GM12878 (cell line): ENCODE results near the gene GIGYF1. TPM values are rescaled to one million over a fixed set of nuclear protein-coding genes. Genes with fewer than 3 reads are reported as not detected.
A peak's percentile ranks its signal among the peaks of the same experiment; 100 is the strongest.

Experiments used
- CHD4 ChIP-seq: fragments of 200-600 bp; sonication (generic); IDR thresholded peaks from 2 replicates; pipeline ENCODE4 v1.6.1; 2016; ENCODE audit warnings: mild to moderate bottlenecking
- CREM ChIP-seq: IDR thresholded peaks from 2 replicates; pipeline ENCODE4 v1.6.1; 2014; ENCODE audit warnings: antibody characterized with exemption, low read depth
- FOXM1 ChIP-seq: IDR thresholded peaks from 2 replicates; pipeline ENCODE4 v1.6.1; 2012; ENCODE audit warnings: low read depth, mild to moderate bottlenecking, inconsistent platforms, low read length, moderate library complexity
- GABPA ChIP-seq: IDR thresholded peaks from 2 replicates; pipeline ENCODE4 v1.6.1; 2014; ENCODE audit warnings: antibody characterized with exemption, low read depth, mild to moderate bottlenecking, inconsistent platforms
- HDAC6 ChIP-seq: fragments of 200-600 bp; sonication (generic); IDR thresholded peaks from one replicate; pipeline ENCODE4 v1.8.0; 2017; ENCODE audit warnings: antibody characterized with exemption; ENCODE audit not compliant: unreplicated experiment
- HDGF ChIP-seq: fragments of 450-650 bp; IDR thresholded peaks from 2 replicates; pipeline ENCODE4 v1.6.1; 2016; ENCODE audit warnings: antibody characterized with exemption
- IKZF1 ChIP-seq: fragments of 450-650 bp; conservative IDR thresholded peaks from 2 replicates; pipeline ENCODE4 v1.6.1; 2017; ENCODE audit warnings: antibody characterized with exemption, mild to moderate bottlenecking
- IKZF2 ChIP-seq, 2 experiments: fragments of 450-650 bp; IDR thresholded peaks; 2 replicates each; pipeline ENCODE4 v1.6.1; 2017; ENCODE audit warnings: mild to moderate bottlenecking in 2 of 2, moderate library complexity in 2 of 2
- KLF5 ChIP-seq: fragments of 450-650 bp; IDR thresholded peaks from 2 replicates; pipeline ENCODE4 v1.6.1; 2014; ENCODE audit warnings: mild to moderate bottlenecking; ENCODE audit not compliant: partially characterized antibody
- NRF1 ChIP-seq: conservative IDR thresholded peaks from 2 replicates; pipeline ENCODE4 v1.6.1; 2011; ENCODE audit warnings: mild to moderate bottlenecking, low read depth, low read length, improper control_type of control experiment
- RAD21 ChIP-seq: IDR thresholded peaks from 2 replicates; pipeline ENCODE4 v1.6.1; 2011; ENCODE audit warnings: mild to moderate bottlenecking, low read depth, low read length, moderate library complexity; ENCODE audit not compliant: insufficient read depth
- RELA ChIP-seq: fragments of 450-650 bp; IDR thresholded peaks from 2 replicates; pipeline ENCODE4 v1.8.0; 2014; ENCODE audit warnings: borderline replicate concordance; ENCODE audit not compliant: partially characterized antibody
- SMAD5 ChIP-seq: IDR thresholded peaks from 2 replicates; pipeline ENCODE4 v1.6.1; 2016; ENCODE audit warnings: antibody characterized with exemption, low read depth
- SMC3 ChIP-seq: IDR thresholded peaks from 2 replicates; pipeline ENCODE4 v1.6.1; 2011; ENCODE audit warnings: low read length, improper control_type of control experiment, borderline replicate concordance
- SREBF1 ChIP-seq: IDR thresholded peaks from 2 replicates; pipeline ENCODE4 v1.6.1; 2012; ENCODE audit warnings: mild to moderate bottlenecking, low read length
- STAT1 ChIP-seq: fragments of 450-650 bp; conservative IDR thresholded peaks from 2 replicates; pipeline ENCODE4 v1.6.1; 2014; ENCODE audit warnings: antibody characterized with exemption, mild to moderate bottlenecking
- TAF1 ChIP-seq: IDR thresholded peaks from 2 replicates; pipeline ENCODE4 v1.6.1; 2011; ENCODE audit warnings: mild to moderate bottlenecking, low read depth, low read length, borderline replicate concordance
- YBX1 ChIP-seq: fragments of 450-650 bp; IDR thresholded peaks from 2 replicates; pipeline ENCODE4 v1.6.1; 2016; ENCODE audit warnings: antibody characterized with exemption
- ZNF384 ChIP-seq: IDR thresholded peaks from 2 replicates; pipeline ENCODE4 v1.6.1; 2012; ENCODE audit warnings: low read depth, mild to moderate bottlenecking, low read length, improper control_type of control experiment, borderline replicate concordance
- polyA plus RNA-seq, 11 experiments: library from polyadenylated mRNA; depleted of rRNA in 4 of 11; unstranded in 6 of 11; stranded (reverse) in 5 of 11; fragments of >200 nt; fragmentation: Nextera tagmentation in 4 of 11; fragmentation: Illumina TruSeq in 1 of 11; extraction: Ambion mirVana in 4 of 11; extraction: Trizol in 1 of 11; gene quantifications; 1 replicate in 1 of 11; 2 replicates in 10 of 11; pipeline versions ENCODE4 v1.2.1 to v1.2.3, GENCODE V29; 2011 to 2016; ENCODE audit warnings: inconsistent platforms in 2 of 11, missing spikeins in 2 of 11, low read depth in 1 of 11
- total RNA-seq, 4 experiments: library from RNA; depleted of rRNA in 3 of 4; stranded (reverse); fragments of >200 nt in 3 of 4; fragmentation: Illumina TruSeq in 1 of 4; extraction: Trizol in 1 of 4; gene quantifications; 2 replicates each; pipeline versions ENCODE4 v1.2.1 to v1.2.3, GENCODE V29; 2013 to 2021
- TF ChIP-seq, protein P1 (sequence below): IDR thresholded peaks from 2 replicates; pipeline ENCODE4 v1.6.1; 2012; ENCODE audit warnings: low read depth, low read length, improper control_type of control experiment

The GIGYF1 gene
- total and polyA plus RNA-seq, 10 of the 15 experiments (the other 5 are each of a cell fraction or from before 2014, with no cell fraction given), result 0.31 to 47.2 (median 9.9) TPM

DNA sequence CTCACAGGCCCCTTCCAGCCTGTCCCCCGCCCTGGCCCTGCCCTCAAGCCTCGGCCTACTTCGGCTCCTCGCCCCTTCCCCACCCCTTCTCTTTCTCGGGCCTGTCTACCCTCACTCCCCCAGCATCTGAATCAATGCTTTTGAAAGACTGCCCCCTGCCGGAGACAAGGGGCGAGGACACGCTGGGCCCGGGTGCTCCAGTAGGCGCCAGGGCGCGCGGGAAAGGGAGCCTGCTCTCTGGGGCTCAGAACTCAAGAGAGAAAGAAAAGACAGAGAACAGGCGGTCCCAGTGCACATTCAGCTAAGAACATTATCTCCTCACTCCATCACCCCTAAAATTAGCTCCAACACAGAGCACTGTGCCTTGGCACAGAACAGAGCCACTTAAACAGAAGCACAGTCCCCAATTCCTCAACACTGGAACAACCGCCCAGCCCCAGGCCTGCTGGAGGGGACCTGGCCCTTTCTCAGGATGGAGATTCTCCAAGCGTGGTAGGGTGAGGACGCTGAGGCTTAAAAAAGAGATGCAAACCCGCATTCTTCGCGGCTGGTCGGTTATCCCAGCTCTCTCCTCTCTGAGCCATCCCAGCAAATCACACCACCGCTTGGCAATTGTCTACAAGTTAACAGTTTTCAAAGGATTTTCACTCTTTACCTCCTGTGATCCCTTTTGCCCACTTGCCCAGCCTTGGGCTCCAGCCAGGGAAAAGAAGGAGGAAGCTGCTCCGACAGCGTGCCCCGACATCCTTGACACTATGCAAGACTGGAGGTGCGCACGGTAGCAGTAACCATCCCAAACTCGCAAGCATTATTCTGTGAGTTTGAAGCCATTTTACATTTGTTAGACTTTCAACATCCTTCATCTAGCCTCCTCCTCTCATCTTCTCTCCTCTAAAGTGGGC lies 2.1 kb downstream of the GIGYF1 start (continued):
- TF ChIP-seq, protein P1, sequence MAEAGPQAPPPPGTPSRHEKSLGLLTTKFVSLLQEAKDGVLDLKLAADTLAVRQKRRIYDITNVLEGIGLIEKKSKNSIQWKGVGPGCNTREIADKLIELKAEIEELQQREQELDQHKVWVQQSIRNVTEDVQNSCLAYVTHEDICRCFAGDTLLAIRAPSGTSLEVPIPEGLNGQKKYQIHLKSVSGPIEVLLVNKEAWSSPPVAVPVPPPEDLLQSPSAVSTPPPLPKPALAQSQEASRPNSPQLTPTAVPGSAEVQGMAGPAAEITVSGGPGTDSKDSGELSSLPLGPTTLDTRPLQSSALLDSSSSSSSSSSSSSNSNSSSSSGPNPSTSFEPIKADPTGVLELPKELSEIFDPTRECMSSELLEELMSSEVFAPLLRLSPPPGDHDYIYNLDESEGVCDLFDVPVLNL, result peak; percentile 62
- TF ChIP-seq GABPA, result no peak
- TF ChIP-seq CREM, result peak; percentile 32; the same call in 1 of the 2 replicates
- no peak for TF ChIP-seq HDAC6
- TF ChIP-seq KLF5, result no peak
- TF ChIP-seq YBX1, result no peak
- TF ChIP-seq SMAD5, result no peak
- TF ChIP-seq HDGF, result 0 out of 2 replicates have a peak, but pooled peaks have one; percentile 49
- TF ChIP-seq RELA, result no peak
- peak; percentile 71 for TF ChIP-seq SMC3
- TF ChIP-seq FOXM1, result no peak
- peak in 1 of 2 experiments; percentile 9; a peak in 1 of 4 replicates for TF ChIP-seq IKZF2 (IDR thresholded peaks at IDR 0.05)
- TF ChIP-seq TAF1, result no peak
- no peak for TF ChIP-seq NRF1
- TF ChIP-seq CHD4, result no peak
- TF ChIP-seq STAT1, result 0 out of 2 replicates have a peak, but pooled peaks have one; percentile 44
- TF ChIP-seq IKZF1, result peak; percentile 25; the same call in 1 of the 2 replicates
- TF ChIP-seq SREBF1, result no peak
- peak; percentile 83 for TF ChIP-seq RAD21
- no peak for TF ChIP-seq ZNF384
